NCI-H128 (cell line): Measurements from ENCODE around the gene ABHD16B.
"Not testable (repeated sequence)": the region's sequence is repeated elsewhere in the genome, so short reads cannot be mapped to it uniquely, and the experiment has no call there.

Experiments
- DNase-seq: peaks from one replicate; lab custom pipeline; 2025; ENCODE audit not compliant: unreplicated experiment; lab: John Stamatoyannopoulos, UW

Gene ABHD16B

DNA sequence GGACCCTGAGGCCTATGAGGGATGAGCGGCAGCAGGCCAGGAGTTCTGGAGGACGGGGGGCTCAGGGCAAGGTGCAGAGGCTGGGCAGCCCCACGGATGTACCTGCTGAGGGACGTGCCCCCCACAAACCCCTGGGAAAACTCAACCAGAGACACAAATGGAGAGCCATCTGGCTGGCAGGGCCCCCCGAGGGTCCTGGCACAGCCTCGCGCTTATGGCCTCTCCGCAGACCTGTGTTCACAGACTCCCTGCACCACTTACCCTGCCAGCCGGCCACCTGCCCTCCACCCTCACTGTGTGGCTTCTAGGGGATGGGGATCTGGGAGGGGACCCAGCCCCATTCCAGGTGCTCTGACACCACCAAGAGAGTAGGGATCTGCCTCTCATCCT lies 26.8 kb upstream of the ABHD16B start:
- DNase-seq, result no peak

- DNase-seq, result peak; percentile 22
Measured at GRCh38 chr20:63835021-63835858, 26.1 kb upstream of the ABHD16B start.

DNA sequence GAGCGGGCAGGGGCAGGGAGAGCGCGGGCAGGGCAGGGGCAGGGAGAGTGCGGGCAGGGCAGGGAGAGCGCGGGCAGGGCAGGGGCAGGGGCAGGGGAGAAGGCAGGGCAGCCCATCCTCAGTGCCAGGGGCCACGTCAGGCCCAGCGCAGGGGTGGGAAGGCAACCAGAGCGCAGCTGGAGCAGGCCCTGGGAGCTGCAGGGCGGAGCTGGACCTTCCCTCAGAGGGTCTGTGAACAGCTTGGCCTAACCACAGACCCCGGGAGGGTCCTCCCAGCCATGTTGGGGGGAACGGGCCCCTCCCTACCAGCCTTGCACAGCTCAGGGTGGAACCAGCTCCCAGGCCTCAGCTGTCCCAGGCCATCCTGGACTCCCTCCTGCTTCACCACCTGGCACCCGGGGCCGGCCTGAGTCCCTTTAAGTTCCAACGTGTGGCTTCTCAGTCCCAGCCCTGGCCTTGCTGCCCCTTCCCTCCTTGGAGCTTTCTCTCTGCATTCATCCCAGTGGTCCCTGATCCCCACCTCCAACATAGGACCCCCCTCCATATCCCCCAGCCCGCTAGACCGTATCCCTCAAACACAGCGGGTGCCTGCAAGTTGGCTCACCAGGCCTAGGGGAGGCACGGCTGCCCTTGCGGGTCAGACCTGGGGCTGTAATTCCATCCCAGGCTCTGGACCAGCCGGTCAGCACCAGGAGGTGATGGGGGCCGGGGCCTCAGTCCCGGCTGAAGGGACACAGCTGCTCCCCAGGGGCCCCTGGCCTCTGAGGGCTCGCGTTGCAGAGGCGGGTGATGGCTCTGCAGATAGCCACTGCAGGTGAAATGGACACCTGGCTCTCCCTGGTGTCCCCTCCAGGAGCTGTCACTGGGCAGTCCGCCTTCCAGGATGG lies 24.6 kb upstream of the ABHD16B start:
- DNase-seq, result no peak

DNA sequence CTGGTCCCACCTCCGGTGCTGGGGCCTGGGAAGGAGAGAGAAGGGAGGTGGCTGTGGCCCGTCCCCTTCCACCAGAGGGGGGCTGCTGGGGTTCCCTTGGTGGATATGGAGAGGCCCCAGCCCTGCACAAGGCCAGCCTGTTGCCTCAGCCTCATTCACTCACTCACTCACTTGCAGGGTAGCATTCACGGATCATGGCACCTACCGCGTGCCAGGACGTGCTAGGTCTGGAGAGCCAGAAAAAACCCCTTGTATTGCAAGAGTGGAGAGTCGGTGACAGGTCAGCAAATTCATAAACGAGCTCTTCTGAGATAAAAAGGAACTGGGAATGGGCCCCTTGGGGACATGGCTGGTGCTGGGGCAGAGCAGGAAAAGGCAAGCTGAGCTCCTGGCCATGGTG lies 23.8 kb upstream of the ABHD16B start:
- DNase-seq, result no peak

DNA sequence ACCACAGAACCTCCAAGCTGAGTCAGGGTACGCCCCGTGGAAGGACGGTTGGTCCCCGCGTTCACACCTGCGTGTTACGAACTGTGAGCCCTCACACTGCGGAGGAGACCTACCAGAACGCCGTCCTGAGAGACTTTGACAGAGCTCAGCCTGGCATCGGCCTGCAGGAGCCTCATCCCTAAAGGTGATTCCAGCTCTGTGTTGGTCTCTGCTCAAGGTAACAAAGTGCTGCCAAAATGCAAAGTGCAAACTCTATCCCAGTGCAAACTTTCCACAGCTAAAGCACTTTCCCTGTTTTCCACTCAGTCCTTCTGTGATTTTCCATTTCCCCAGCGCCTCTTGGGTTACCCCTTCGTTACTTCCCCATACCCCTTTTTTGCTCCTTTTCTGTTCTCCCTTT lies 21.7 kb upstream of the ABHD16B start:
- DNase-seq, result no peak

DNA sequence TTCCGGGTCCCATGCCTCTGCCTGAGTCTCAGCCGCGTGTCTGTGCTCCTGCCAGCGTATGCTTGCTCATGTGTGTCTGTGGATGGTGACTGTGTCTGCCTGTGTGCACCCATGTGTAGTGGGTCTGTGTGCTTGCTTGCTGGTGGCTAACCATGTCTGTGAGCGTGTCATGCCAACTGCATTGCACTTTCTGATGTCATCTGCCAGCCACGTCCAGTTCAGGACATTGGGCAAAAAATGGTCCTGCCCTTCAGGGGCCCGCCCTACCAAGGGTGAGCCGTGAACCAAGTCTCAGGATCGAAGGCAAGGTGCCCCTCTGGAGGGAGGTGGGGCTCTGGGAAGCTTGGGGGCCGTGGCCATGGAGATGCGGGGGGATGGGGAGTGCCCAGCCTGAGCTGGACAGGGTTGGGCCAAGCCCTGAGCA lies 20.9 kb upstream of the ABHD16B start:
- DNase-seq, result no peak

- DNase-seq, result no peak
Measured at GRCh38 chr20:63842258-63842657, 19.0 kb upstream of the ABHD16B start.

- no peak for DNase-seq
Measured at GRCh38 chr20:63843222-63843621, 18.1 kb upstream of the ABHD16B start.

GRCh38 chr20:63843778-63844177 lies 17.5 kb upstream of the ABHD16B start:
- no peak for DNase-seq

DNA sequence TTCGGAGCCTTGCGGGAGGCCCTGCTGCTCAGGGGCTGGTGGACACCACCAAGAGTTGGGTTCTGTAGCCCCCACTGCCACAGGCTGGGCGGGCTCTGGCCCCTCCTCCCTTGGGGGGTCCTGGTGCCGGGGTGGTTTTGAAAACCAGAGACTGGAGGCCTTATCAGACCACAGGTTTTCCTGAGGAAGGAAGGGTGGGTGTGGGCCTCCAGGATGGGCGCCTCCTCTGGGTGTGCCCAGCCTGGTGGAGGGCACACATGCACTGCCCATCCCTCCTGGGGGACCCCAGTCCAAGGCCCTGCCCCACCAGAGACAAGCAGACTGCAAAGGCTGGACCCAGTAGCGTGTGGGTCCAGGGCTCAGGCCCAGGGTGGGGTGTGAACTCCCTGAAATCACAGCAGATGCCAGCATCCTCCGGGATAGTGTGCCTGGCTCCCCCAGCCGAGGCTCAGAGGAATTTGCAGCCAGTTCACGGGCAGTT lies 16.7 kb upstream of the ABHD16B start:
- no peak for DNase-seq

GRCh38 chr20:63846128-63846771 lies 15.0 kb upstream of the ABHD16B start:
- DNase-seq, result no peak

DNA sequence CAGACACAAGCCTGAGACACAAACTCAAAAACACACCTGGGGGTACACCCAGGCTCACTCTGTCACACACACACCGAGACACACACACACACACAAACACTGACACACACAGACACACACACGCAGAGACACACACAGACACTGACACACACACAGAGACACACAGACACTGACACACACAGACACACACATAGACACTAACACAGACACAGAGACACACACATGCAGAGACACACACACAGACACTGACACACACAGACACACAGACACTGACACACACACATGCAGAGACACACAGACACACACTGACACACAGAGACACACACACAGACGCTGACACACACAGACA lies 14.4 kb upstream of the ABHD16B start:
- no peak for DNase-seq

GRCh38 chr20:63847237-63848002 lies 13.9 kb upstream of the ABHD16B start:
- no peak for DNase-seq

DNA sequence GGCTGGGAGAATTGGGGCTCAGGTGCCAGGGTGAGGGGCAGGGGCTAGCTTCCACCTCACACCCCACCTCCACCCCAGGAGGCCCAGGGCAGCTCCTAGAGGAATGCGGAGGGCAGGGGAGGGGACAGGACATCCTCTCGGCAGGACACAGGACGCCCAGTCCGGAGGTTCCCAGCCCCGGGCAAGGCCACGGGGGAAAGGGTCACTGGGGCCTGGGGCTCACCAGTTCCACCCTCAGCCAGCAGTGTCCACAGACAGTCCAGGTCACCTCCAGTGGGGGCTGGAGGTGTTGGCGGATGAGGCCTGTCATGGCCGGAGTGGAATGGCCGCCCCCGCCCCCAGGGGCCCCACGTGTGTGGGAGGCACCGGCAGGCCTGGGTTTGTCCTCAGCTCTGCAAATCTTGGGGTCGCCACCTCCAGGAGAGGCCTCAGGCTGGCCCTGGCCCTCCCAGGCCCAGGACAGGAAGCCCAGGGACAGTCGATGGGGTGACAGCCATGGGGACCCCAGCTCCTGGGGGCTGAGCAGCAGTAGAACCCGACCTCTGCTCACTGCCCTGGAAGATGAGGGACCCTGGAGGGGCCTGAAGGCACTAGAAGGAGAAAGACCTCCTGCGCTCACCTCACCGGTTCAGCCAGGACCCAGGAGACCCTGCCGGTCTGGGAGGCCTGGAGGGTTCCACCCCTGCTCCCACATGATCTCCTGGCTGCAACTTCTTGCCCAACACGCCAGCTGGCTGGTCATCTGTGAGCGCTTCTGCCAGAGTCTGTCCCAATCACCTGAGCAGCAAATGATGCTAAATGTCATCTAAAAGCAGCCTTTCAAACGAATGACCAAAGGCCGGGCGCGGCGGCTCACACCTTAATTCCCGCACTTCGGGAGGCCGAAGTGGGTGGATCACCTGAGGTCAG lies 13.0 kb upstream of the ABHD16B start:
- DNase-seq, result no peak

- DNase-seq, result no peak
Measured at GRCh38 chr20:63850689-63851547, 10.4 kb upstream of the ABHD16B start.

GRCh38 chr20:63851548-63851943 lies 9.8 kb upstream of the ABHD16B start:
- DNase-seq, result not testable (repeated sequence)

- not testable (repeated sequence) for DNase-seq
Measured at GRCh38 chr20:63853733-63854068, 7.6 kb upstream of the ABHD16B start.

GRCh38 chr20:63854069-63854765 lies 7.1 kb upstream of the ABHD16B start:
- DNase-seq, result no peak
